Neural cell (in vitro differentiated cells): Measurements from ENCODE around the gene ACTRT2. TPM values are rescaled to one million over a fixed set of nuclear protein-coding genes. Genes with fewer than 3 reads are reported as not detected.

Experiments
- H2AFZ ChIP-seq: fragments of 200-600, 300-800 bp; sonication (generic), shearing (Covaris generic); 2 replicates; pipeline ENCODE4 v1.6.0; 2014; ENCODE audit warnings: low read depth, mild to moderate bottlenecking, antibody characterized with exemption, low read length, moderate library complexity
- H3F3A ChIP-seq: fragments of 200-600 bp; shearing (Covaris generic); 2 replicates; pipeline ENCODE4 v1.6.1; 2016; ENCODE audit warnings: mild to moderate bottlenecking, moderate library complexity, mixed read lengths, antibody characterized with exemption, low read length; ENCODE audit not compliant: insufficient read depth, poor library complexity, severe bottlenecking
- H3K27ac ChIP-seq: fragments of 200-600, 300-800 bp; sonication (generic), shearing (Covaris generic); 2 replicates; pipeline ENCODE4 v1.5.1; 2014; ENCODE audit warnings: mild to moderate bottlenecking, low read length, moderate library complexity
- H3K27me3 ChIP-seq: fragments of 300-800, 200-600 bp; sonication (generic), shearing (Covaris generic); 2 replicates; pipeline ENCODE4 v1.6.0; 2014; ENCODE audit warnings: mild to moderate bottlenecking, low read depth, low read length, moderate library complexity; ENCODE audit not compliant: insufficient read depth
- H3K36me3 ChIP-seq: fragments of 300-800, 200-600 bp; sonication (generic), shearing (Covaris generic); 2 replicates; pipeline ENCODE4 v1.5.1; 2014; ENCODE audit warnings: mild to moderate bottlenecking, antibody characterized with exemption, low read length, moderate library complexity; ENCODE audit not compliant: insufficient read depth
- H3K4me2 ChIP-seq: fragments of 300-800, 200-600 bp; sonication (generic), shearing (Covaris generic); 2 replicates; pipeline ENCODE4 v1.6.0; 2014; ENCODE audit warnings: mild to moderate bottlenecking, low read length
- H3K4me3 ChIP-seq: fragments of 300-800, 200-600 bp; sonication (generic), shearing (Covaris generic); 2 replicates; pipeline ENCODE4 v1.5.1; 2014; ENCODE audit warnings: mild to moderate bottlenecking, low read length, moderate library complexity
- H3K79me2 ChIP-seq: fragments of 200-600 bp; shearing (Covaris generic); replicated peaks from 2 replicates; pipeline ENCODE4 v1.6.0; 2014; ENCODE audit warnings: mild to moderate bottlenecking, low read length, moderate library complexity; ENCODE audit not compliant: insufficient read depth
- H3K9ac ChIP-seq: fragments of 300-800, 200-600 bp; sonication (generic), shearing (Covaris generic); 2 replicates; pipeline ENCODE4 v1.6.1; 2016; ENCODE audit warnings: mild to moderate bottlenecking, low read length, mixed read lengths
- H3K9me2 ChIP-seq: fragments of 200-600 bp; shearing (Covaris generic); 2 replicates; pipeline ENCODE4 v1.6.1; 2016; ENCODE audit warnings: mild to moderate bottlenecking, low read length, mixed read lengths; ENCODE audit not compliant: insufficient read depth
- H3K9me3 ChIP-seq: fragments of 200-600, 300-800 bp; sonication (generic), shearing (Covaris generic); 2 replicates; pipeline ENCODE4 v1.6.1; 2016; ENCODE audit warnings: mild to moderate bottlenecking, mixed run types, low read length, moderate library complexity, mixed read lengths
- H4K20me1 ChIP-seq: fragments of 200-600 bp; shearing (Covaris generic); 2 replicates; pipeline ENCODE4 v1.6.1; 2016; ENCODE audit warnings: mild to moderate bottlenecking, mixed run types; ENCODE audit not compliant: insufficient read depth
- CTCF ChIP-seq: fragments of 450-650 bp; IDR thresholded peaks from 2 replicates; pipeline ENCODE4 v1.5.1; 2014; ENCODE audit warnings: antibody characterized with exemption, mild to moderate bottlenecking, moderate library complexity; ENCODE audit not compliant: poor library complexity, severe bottlenecking
- EP300 ChIP-seq: fragments of 450-650 bp; conservative IDR thresholded peaks from 2 replicates; pipeline ENCODE4 v1.6.1; 2014; ENCODE audit warnings: antibody characterized with exemption, mild to moderate bottlenecking, moderate library complexity; ENCODE audit not compliant: poor library complexity, severe bottlenecking
- EZH2 ChIP-seq: fragments of 200-600, 300-800 bp; shearing (Covaris generic), sonication (generic); IDR thresholded peaks from 2 replicates; pipeline ENCODE4 v1.6.1; 2014; ENCODE audit warnings: antibody characterized with exemption, low read length, borderline replicate concordance, mild to moderate bottlenecking; ENCODE audit not compliant: insufficient read depth, poor library complexity, severe bottlenecking
- POLR2AphosphoS5 ChIP-seq: IDR thresholded peaks from 2 replicates; pipeline ENCODE4 v1.6.1; 2012
- RAD21 ChIP-seq: fragments of 450-650 bp; conservative IDR thresholded peaks from 2 replicates; pipeline ENCODE4 v1.6.1; 2014; ENCODE audit warnings: antibody characterized with exemption, mild to moderate bottlenecking, moderate library complexity
- SMC3 ChIP-seq: fragments of 450-650 bp; conservative IDR thresholded peaks from 2 replicates; pipeline ENCODE4 v1.6.1; 2014; ENCODE audit warnings: antibody characterized with exemption, mild to moderate bottlenecking, moderate library complexity; ENCODE audit not compliant: poor library complexity
- TAF1 ChIP-seq: IDR thresholded peaks from 2 replicates; pipeline ENCODE4 v1.6.1; 2012; ENCODE audit warnings: low read depth
- polyA plus RNA-seq: library from polyadenylated mRNA; depleted of rRNA; stranded (reverse); fragments of >200 nt; gene quantifications from 2 replicates; pipeline ENCODE4 v1.2.3, GENCODE V29; 2014
- TF ChIP-seq, protein P1 (sequence below): IDR thresholded peaks from 2 replicates; pipeline ENCODE4 v1.6.1; 2012; ENCODE audit warnings: borderline replicate concordance

Gene ACTRT2
- polyA plus RNA-seq, 1 donor from 2014 or later, result not detected

GRCh38 chr1:3035563-3036446 is 14.5 kb downstream of the ACTRT2 start:
- TF ChIP-seq EP300 (no peak), TAF1 (no peak), EZH2 (no peak), POLR2AphosphoS5 (no peak)
- TF ChIP-seq, protein P1, sequence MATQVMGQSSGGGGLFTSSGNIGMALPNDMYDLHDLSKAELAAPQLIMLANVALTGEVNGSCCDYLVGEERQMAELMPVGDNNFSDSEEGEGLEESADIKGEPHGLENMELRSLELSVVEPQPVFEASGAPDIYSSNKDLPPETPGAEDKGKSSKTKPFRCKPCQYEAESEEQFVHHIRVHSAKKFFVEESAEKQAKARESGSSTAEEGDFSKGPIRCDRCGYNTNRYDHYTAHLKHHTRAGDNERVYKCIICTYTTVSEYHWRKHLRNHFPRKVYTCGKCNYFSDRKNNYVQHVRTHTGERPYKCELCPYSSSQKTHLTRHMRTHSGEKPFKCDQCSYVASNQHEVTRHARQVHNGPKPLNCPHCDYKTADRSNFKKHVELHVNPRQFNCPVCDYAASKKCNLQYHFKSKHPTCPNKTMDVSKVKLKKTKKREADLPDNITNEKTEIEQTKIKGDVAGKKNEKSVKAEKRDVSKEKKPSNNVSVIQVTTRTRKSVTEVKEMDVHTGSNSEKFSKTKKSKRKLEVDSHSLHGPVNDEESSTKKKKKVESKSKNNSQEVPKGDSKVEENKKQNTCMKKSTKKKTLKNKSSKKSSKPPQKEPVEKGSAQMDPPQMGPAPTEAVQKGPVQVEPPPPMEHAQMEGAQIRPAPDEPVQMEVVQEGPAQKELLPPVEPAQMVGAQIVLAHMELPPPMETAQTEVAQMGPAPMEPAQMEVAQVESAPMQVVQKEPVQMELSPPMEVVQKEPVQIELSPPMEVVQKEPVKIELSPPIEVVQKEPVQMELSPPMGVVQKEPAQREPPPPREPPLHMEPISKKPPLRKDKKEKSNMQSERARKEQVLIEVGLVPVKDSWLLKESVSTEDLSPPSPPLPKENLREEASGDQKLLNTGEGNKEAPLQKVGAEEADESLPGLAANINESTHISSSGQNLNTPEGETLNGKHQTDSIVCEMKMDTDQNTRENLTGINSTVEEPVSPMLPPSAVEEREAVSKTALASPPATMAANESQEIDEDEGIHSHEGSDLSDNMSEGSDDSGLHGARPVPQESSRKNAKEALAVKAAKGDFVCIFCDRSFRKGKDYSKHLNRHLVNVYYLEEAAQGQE, result no peak
- H3K4me2 ChIP-seq, result no peak overlapping the region
- no peaks in the 10 kb centered on the region for H3K9me2 ChIP-seq
- no peaks in the 10 kb centered on the region for H3K9me3 ChIP-seq
- H3K79me2 ChIP-seq, result no peaks in the 10 kb centered on the region
- H3K36me3 ChIP-seq, result no peaks in the 10 kb centered on the region
- no peaks in the 10 kb centered on the region for H3F3A ChIP-seq
- H3K4me3 ChIP-seq, result no peak overlapping the region
- no peak overlapping the region for H2AFZ ChIP-seq
- H3K27me3 ChIP-seq, result no peaks in the 10 kb centered on the region
- H4K20me1 ChIP-seq, result no peaks in the 10 kb centered on the region
- H3K9ac ChIP-seq, result no peak overlapping the region
- no peak overlapping the region for H3K27ac ChIP-seq

GRCh38 chr1:3036447-3037280 is 15.4 kb downstream of the ACTRT2 start:
- TF ChIP-seq SMC3, result no peak
- TF ChIP-seq POLR2AphosphoS5, result no peak
- Histone ChIP-seq H3K27me3 (no peaks in the 10 kb centered on the region), H3F3A (no peaks in the 10 kb centered on the region), H3K9me2 (no peaks in the 10 kb centered on the region), H4K20me1 (no peaks in the 10 kb centered on the region), H3K36me3 (no peaks in the 10 kb centered on the region), H3K9ac (no peak overlapping the region), H2AFZ (no peak overlapping the region), H3K9me3 (no peaks in the 10 kb centered on the region), H3K79me2 (no peaks in the 10 kb centered on the region), H3K4me3 (no peak overlapping the region), H3K27ac (no peak overlapping the region), H3K4me2 (no peak overlapping the region)

- TF ChIP-seq CTCF (no peak), RAD21 (no peak)
- TF ChIP-seq, protein P1, result no peak
- Histone ChIP-seq H4K20me1 (no peaks in the 10 kb centered on the region), H3K4me2 (no peak overlapping the region), H3K27ac (no peak overlapping the region), H3K36me3 (no peaks in the 10 kb centered on the region), H3K9me2 (no peaks in the 10 kb centered on the region), H3F3A (no peaks in the 10 kb centered on the region), H3K79me2 (no peaks in the 10 kb centered on the region), H2AFZ (no peak overlapping the region), H3K9me3 (no peaks in the 10 kb centered on the region), H3K9ac (no peak overlapping the region), H3K4me3 (no peak overlapping the region), H3K27me3 (no peaks in the 10 kb centered on the region)
Observed at GRCh38 chr1:3037281-3038040, 16.2 kb downstream of the ACTRT2 start.
